ENCODE results near the gene PTPRK.

Gene PTPRK

DNA sequence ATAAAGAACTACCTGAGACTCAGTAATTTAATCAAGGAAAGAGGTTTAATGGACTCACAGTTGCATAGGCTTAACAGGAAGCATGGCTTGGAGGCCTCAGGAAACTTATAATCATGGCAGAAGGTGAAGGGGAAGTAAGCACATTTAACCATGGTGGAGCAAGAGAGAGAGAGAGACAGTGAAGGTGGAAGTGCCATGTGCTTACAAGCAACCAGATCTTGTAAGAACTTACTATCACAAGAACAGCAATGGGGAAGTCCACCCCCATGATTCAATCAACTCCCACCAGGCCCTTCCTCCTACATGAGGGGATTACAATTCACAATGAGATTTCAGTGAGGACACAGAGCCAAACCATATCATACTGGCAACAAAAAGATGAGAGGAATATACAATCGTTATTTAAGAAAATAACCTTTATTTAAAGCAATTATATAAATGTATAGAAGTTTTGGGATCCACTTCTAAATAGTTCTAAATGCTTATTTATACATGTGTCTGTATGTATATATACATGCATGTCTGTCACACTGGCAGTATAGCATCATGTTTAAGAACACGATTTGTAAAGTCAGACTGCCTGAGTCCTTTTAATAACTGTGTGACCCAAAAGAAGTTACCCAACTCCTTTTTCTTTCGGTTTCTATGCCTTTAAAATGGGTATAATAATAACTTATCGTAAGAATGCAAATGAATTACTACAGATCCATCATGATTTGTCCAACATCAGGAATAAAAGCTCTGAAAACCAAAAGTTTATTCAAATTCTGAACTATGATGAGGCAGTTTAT lies 363.9 kb downstream of the PTPRK start:
- TF ChIP-seq, protein P1, sequence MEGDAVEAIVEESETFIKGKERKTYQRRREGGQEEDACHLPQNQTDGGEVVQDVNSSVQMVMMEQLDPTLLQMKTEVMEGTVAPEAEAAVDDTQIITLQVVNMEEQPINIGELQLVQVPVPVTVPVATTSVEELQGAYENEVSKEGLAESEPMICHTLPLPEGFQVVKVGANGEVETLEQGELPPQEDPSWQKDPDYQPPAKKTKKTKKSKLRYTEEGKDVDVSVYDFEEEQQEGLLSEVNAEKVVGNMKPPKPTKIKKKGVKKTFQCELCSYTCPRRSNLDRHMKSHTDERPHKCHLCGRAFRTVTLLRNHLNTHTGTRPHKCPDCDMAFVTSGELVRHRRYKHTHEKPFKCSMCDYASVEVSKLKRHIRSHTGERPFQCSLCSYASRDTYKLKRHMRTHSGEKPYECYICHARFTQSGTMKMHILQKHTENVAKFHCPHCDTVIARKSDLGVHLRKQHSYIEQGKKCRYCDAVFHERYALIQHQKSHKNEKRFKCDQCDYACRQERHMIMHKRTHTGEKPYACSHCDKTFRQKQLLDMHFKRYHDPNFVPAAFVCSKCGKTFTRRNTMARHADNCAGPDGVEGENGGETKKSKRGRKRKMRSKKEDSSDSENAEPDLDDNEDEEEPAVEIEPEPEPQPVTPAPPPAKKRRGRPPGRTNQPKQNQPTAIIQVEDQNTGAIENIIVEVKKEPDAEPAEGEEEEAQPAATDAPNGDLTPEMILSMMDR (IDR thresholded peaks at IDR 0.05; ENCODE audit: insufficient read depth, low read length, poor library complexity, severe bottlenecking): no peak
- H3K36me3 ChIP-seq (ENCODE audit: control insufficient read depth, insufficient read depth, low read length): no peaks in the 10 kb centered on the region
- H3K4me3 ChIP-seq (replicated peaks; ENCODE audit: low read depth, low read length): no peak overlapping the region

DNA sequence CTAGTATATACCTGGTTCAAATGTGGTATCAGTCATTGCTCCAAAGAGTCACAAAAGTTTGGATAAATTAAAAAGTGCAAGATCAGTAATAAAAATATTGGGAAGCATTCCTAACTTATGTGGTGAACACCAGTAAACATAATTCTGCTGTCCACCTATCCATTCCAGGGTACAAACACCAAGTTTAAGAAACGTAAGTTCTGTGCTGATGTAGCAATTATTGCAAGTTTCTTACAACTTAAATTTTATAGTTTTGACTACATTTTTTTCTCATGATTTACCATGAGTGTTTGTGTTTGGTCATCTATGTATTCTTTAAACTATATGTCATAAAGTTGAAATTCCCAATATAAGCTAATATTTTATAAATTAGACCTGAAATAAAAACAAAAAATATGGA lies 364.6 kb downstream of the PTPRK start:
- DNase-seq (ENCODE audit: extremely low read depth, insufficient read length): no peak
- H3K4me3 ChIP-seq (replicated peaks; ENCODE audit: low read depth, low read length): no peak overlapping the region
- H3K27me3 ChIP-seq (replicated peaks; ENCODE audit: control insufficient read depth, insufficient read depth, low read length): no peaks in the 10 kb centered on the region
- H3K36me3 ChIP-seq (ENCODE audit: control insufficient read depth, insufficient read depth, low read length): no peaks in the 10 kb centered on the region
- TF ChIP-seq, protein P1 (IDR thresholded peaks at IDR 0.05; ENCODE audit: insufficient read depth, low read length, poor library complexity, severe bottlenecking): no peak

More for the DNA sequence above, 363.9 kb downstream of the PTPRK start:
- no peak for DNase-seq (ENCODE audit: extremely low read depth, insufficient read length)
- no peaks in the 10 kb centered on the region for H3K27me3 ChIP-seq (replicated peaks; ENCODE audit: control insufficient read depth, insufficient read depth, low read length)

DNA sequence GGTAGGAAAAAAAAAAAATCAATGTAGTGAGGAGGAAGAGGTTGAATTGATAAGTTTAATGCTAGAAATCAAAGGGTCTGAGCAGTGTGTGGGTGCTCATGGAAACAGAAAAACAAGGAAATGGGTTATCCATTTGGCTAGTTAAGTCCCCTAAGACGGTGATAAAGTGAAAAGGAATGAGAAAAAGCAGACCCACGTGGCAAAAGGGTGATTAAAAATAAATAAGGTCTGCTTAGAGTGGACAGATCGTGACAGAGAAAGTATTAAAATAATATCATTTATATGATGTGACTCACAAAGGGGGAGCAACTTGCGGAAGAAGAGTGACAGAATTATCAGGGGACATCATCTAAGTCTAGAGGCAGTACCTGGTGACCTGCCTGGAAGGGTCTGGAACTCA lies 367.8 kb downstream of the PTPRK start:
- TF ChIP-seq, protein P1 (IDR thresholded peaks at IDR 0.05; ENCODE audit: insufficient read depth, low read length, poor library complexity, severe bottlenecking): no peak
- Histone ChIP-seq H3K4me3 (replicated peaks; ENCODE audit: low read depth, low read length) (no peak overlapping the region), H3K27me3 (replicated peaks; ENCODE audit: control insufficient read depth, insufficient read depth, low read length) (no peaks in the 10 kb centered on the region), H3K36me3 (ENCODE audit: control insufficient read depth, insufficient read depth, low read length) (no peaks in the 10 kb centered on the region)
- no peak for DNase-seq (ENCODE audit: extremely low read depth, insufficient read length)

DNA sequence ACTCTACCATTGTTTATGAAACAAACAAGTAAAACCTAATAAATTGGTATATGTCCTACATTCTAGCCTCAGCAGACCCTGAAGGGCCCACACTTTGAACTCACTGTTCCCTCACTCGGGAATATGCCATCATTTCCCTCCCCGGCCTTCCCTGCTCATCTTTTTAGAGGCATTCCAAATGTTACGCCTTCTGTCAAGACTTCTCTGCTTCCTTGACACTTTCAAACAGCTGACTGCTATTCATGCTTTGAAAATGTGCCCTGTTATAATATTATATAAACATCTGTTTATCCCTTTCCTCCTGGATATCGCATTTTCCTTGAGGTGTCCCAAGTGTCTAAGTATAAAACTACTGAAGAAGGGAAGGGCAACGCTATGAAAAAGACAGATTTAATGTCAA lies 370.0 kb downstream of the PTPRK start:
- H3K4me3 ChIP-seq (replicated peaks; ENCODE audit: low read depth, low read length): no peak overlapping the region
- no peaks in the 10 kb centered on the region for H3K27me3 ChIP-seq (replicated peaks; ENCODE audit: control insufficient read depth, insufficient read depth, low read length)
- no peak for DNase-seq (ENCODE audit: extremely low read depth, insufficient read length)
- H3K36me3 ChIP-seq (ENCODE audit: control insufficient read depth, insufficient read depth, low read length): no peaks in the 10 kb centered on the region
- TF ChIP-seq, protein P1 (IDR thresholded peaks at IDR 0.05; ENCODE audit: insufficient read depth, low read length, poor library complexity, severe bottlenecking): no peak

DNA sequence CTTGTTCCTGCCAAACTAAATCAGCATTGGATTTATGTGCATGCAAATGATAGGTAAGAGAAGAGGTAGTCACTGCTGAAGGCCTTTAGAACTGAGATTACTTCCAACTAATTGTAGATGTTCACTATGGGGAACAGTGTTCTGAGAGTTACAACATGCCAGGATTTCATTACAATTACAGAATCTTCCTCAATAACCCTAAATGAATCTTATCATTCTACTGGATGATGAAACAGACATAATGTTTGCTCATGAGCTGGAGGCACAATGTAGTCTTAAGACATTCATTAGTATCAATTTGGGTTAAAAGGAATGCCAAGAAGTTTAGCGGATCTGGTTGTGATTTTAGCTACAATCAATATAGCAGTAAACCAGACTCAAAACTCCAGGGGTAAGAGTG lies 370.6 kb downstream of the PTPRK start:
- no peak for DNase-seq (ENCODE audit: extremely low read depth, insufficient read length)
- H3K4me3 ChIP-seq (replicated peaks; ENCODE audit: low read depth, low read length): no peak overlapping the region
- no peaks in the 10 kb centered on the region for H3K36me3 ChIP-seq (ENCODE audit: control insufficient read depth, insufficient read depth, low read length)
- no peaks in the 10 kb centered on the region for H3K27me3 ChIP-seq (replicated peaks; ENCODE audit: control insufficient read depth, insufficient read depth, low read length)
- TF ChIP-seq, protein P1 (IDR thresholded peaks at IDR 0.05; ENCODE audit: insufficient read depth, low read length, poor library complexity, severe bottlenecking): no peak
